ENCODE measurements around the gene TLK2.

Gene TLK2

GRCh38 chr17:62650587-62650986, 172.0 kb downstream of the TLK2 start:
- TF ChIP-seq GATA3 (IDR thresholded peaks at IDR 0.05; ENCODE audit: low read depth, low read length) = no peak
- TF ChIP-seq GATA2 (IDR thresholded peaks at IDR 0.05; ENCODE audit: low read depth, low read length) = no peak

GRCh38 chr17:62652251-62653001, 173.8 kb downstream of the TLK2 start:
- no peak for TF ChIP-seq GATA3 (IDR thresholded peaks at IDR 0.05; ENCODE audit: low read depth, low read length)
- no peak for TF ChIP-seq GATA2 (IDR thresholded peaks at IDR 0.05; ENCODE audit: low read depth, low read length)

GRCh38 chr17:62653002-62653825, 174.6 kb downstream of the TLK2 start:
- TF ChIP-seq GATA3 (IDR thresholded peaks at IDR 0.05; ENCODE audit: low read depth, low read length) (no peak), GATA2 (IDR thresholded peaks at IDR 0.05; ENCODE audit: low read depth, low read length) (no peak)

- no peak for TF ChIP-seq GATA2 (IDR thresholded peaks at IDR 0.05; ENCODE audit: low read depth, low read length)
- TF ChIP-seq GATA3 (IDR thresholded peaks at IDR 0.05; ENCODE audit: low read depth, low read length) = no peak
Observed at GRCh38 chr17:62653826-62654761, 175.5 kb downstream of the TLK2 start.

GRCh38 chr17:62655656-62656055, 177.0 kb downstream of the TLK2 start:
- TF ChIP-seq GATA2 (IDR thresholded peaks at IDR 0.05; ENCODE audit: low read depth, low read length) (no peak), GATA3 (IDR thresholded peaks at IDR 0.05; ENCODE audit: low read depth, low read length) (no peak)

- TF ChIP-seq GATA3 (IDR thresholded peaks at IDR 0.05; ENCODE audit: low read depth, low read length) = no peak
- no peak for TF ChIP-seq GATA2 (IDR thresholded peaks at IDR 0.05; ENCODE audit: low read depth, low read length)
Observed at GRCh38 chr17:62656446-62656845, 177.8 kb downstream of the TLK2 start.

GRCh38 chr17:62657145-62657665, 178.6 kb downstream of the TLK2 start:
- TF ChIP-seq GATA2 (IDR thresholded peaks at IDR 0.05; ENCODE audit: low read depth, low read length) (peak; percentile 36; the same call in 1 of the 2 replicates), GATA3 (IDR thresholded peaks at IDR 0.05; ENCODE audit: low read depth, low read length) (no peak)

GRCh38 chr17:62657690-62658089, 179.1 kb downstream of the TLK2 start:
- TF ChIP-seq GATA3 (IDR thresholded peaks at IDR 0.05; ENCODE audit: low read depth, low read length) (no peak), GATA2 (IDR thresholded peaks at IDR 0.05; ENCODE audit: low read depth, low read length) (no peak)

- TF ChIP-seq GATA3 (IDR thresholded peaks at IDR 0.05; ENCODE audit: low read depth, low read length) (no peak), GATA2 (IDR thresholded peaks at IDR 0.05; ENCODE audit: low read depth, low read length) (no peak)
Observed at GRCh38 chr17:62658136-62658920, 179.7 kb downstream of the TLK2 start.

GRCh38 chr17:62660629-62661118, 182.0 kb downstream of the TLK2 start:
- TF ChIP-seq GATA2 (IDR thresholded peaks at IDR 0.05; ENCODE audit: low read depth, low read length) (no peak), GATA3 (IDR thresholded peaks at IDR 0.05; ENCODE audit: low read depth, low read length) (no peak)

GRCh38 chr17:62661337-62661736, 182.7 kb downstream of the TLK2 start:
- TF ChIP-seq GATA2 (IDR thresholded peaks at IDR 0.05; ENCODE audit: low read depth, low read length) (no peak), GATA3 (IDR thresholded peaks at IDR 0.05; ENCODE audit: low read depth, low read length) (no peak)

GRCh38 chr17:62662855-62663254, 184.2 kb downstream of the TLK2 start:
- TF ChIP-seq GATA2 (IDR thresholded peaks at IDR 0.05; ENCODE audit: low read depth, low read length) (no peak), GATA3 (IDR thresholded peaks at IDR 0.05; ENCODE audit: low read depth, low read length) (no peak)

Data from SH-SY5Y (cell line).